Astrocyte of the spinal cord (primary cell): ENCODE data around the gene CHFR.

ENCODE experiments used
- DNase-seq: peaks from one replicate; pipeline ENCODE4 v3.0.0; 2011; ENCODE audit warnings: low read depth, low spot score
- H3K4me3 ChIP-seq: 2 replicates; pipeline ENCODE4 v1.5.1; 2011; ENCODE audit warnings: low read depth, mild to moderate bottlenecking, low read length, moderate library complexity
- CTCF ChIP-seq: IDR thresholded peaks from 2 replicates; pipeline ENCODE4 v1.5.1; 2012; ENCODE audit warnings: low read depth, mild to moderate bottlenecking, low read length, inconsistent platforms
- in situ Hi-C: cut with HindIII; loops from 2 replicates; pipeline ENCODE4 v1.10.0; 2017; ENCODE audit warnings: low sequenced_read_pairs

CHFR gene

GRCh38 chr12:132835076-132836025 is 52.1 kb downstream of the CHFR start:
- no peak overlapping the region for H3K4me3 ChIP-seq
- in situ Hi-C loops, result no loop called here
- no peak for DNase-seq

GRCh38 chr12:132834181-132834711 is 53.2 kb downstream of the CHFR start:
- in situ Hi-C loops, result no loop called here
- TF ChIP-seq CTCF, result no peak
- DNase-seq, result no peak
- no peak overlapping the region for H3K4me3 ChIP-seq

More at GRCh38 chr12:132835076-132836025, 52.1 kb downstream of the CHFR start:
- TF ChIP-seq CTCF, result no peak

GRCh38 chr12:132833341-132833740 is 54.1 kb downstream of the CHFR start:
- in situ Hi-C loops, result no loop called here
- no peak for TF ChIP-seq CTCF
- DNase-seq, result no peak
- no peak overlapping the region for H3K4me3 ChIP-seq

GRCh38 chr12:132831771-132832170 is 55.6 kb downstream of the CHFR start:
- no peak overlapping the region for H3K4me3 ChIP-seq
- TF ChIP-seq CTCF, result no peak
- DNase-seq, result no peak
- in situ Hi-C loops, result no loop called here

GRCh38 chr12:132828706-132829534 is 58.5 kb downstream of the CHFR start, which contains the start of gene GOLGA3:
Gene GOLGA3 (minus strand): TSS chr12:132828869. CDS start chr12:132822128, 6,741 bp downstream.
- H3K4me3 ChIP-seq, result peak within 1 kb of the TSS; percentile 89
- no peak for TF ChIP-seq CTCF
- in situ Hi-C loops, result no loop called here
- DNase-seq, result peak; percentile 96
